ENCODE data around the gene ZNF554. TPM values are rescaled to one million over a fixed set of nuclear protein-coding genes. Genes with fewer than 3 reads are reported as not detected.

ZNF554 gene
- total and polyA plus RNA-seq, 2 experiments from 2014 or later, result 4.0 to 5.5 TPM

DNA sequence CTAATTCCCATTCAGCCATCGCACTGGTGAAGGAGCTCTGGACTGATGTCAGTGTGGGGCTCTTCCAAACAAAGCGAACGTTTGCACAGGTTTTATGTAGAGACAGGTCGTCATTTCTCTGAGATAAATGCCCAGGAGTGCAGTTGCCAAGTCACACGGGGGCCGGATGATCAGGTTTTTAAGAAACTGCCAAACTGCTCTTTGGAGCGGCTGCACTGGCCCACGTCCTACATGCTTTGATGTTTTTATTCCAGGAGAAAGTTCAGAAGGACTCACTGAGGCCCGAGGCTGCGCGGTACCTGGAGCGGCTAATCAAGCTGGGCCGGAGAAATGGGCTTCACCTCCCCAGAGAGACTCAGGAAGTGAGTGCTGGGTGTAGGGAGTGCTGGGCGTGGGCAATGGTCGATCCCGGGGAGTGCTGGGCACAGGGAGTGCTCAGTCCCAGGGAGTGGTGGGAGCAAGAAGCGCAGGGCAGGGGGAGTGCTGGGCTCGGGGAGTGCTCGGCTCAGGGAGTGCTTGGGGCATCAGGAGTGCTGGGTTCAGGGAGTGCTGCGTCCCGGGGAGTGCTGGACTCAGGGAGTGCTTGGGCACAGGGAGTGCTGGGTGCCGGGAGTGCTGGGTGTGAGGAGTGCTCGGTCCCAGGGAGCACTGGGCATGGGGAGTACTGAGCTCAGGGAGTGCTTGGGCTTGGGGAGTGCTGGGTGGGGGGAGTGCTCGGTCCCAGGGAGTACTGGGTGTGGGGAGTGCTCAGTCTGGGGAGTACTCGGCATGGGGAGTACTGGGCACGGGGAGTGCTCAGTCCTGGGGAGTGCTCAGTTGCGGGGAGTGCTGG lies 23.6 kb upstream of the ZNF554 start:
- no peaks in the 10 kb centered on the region for H3K79me2 ChIP-seq
- H3K36me3 ChIP-seq (replicated peaks; ENCODE audit: insufficient read depth, low read depth), result no peaks in the 10 kb centered on the region
- H3K27ac ChIP-seq, result no peak overlapping the region
- no peak overlapping the region for H3K4me3 ChIP-seq
- H4K20me1 ChIP-seq (ENCODE audit: insufficient read depth, poor library complexity, severe bottlenecking), result no peaks in the 10 kb centered on the region
- 95% methylated on average over 23 of the region's 27 CpGs for WGBS (ENCODE audit: low lambda C conversion rate, missing lambda C conversion rate)
- no peak overlapping the region for H2AFZ ChIP-seq
- TF ChIP-seq EZH2 (IDR thresholded peaks at IDR 0.05; ENCODE audit: borderline replicate concordance), result no peak
- TF ChIP-seq CTCF (IDR thresholded peaks at IDR 0.05; ENCODE audit: poor library complexity), result no peak
- TF ChIP-seq EZH2phosphoT487 (IDR thresholded peaks at IDR 0.05; ENCODE audit: low read depth, severe bottlenecking, unreplicated experiment), result no peak
- H3K27me3 ChIP-seq, result no peaks in the 10 kb centered on the region
- H3K4me2 ChIP-seq, result no peak overlapping the region
- no peaks in the 10 kb centered on the region for H3K9me2 ChIP-seq (replicated peaks; ENCODE audit: insufficient read depth)
- DNase-seq (ENCODE audit: low spot score), result no peak
- H3K9me3 ChIP-seq (ENCODE audit: low read depth), result no peaks in the 10 kb centered on the region
- H3K4me1 ChIP-seq (ENCODE audit: insufficient read depth), result no peaks in the 10 kb centered on the region

GRCh38 chr19:2796659-2797266 lies 22.9 kb upstream of the ZNF554 start:
- WGBS (ENCODE audit: low lambda C conversion rate, missing lambda C conversion rate), result 98% methylated on average over 19 of the region's 23 CpGs
- no peak overlapping the region for H3K27ac ChIP-seq
- H3K4me1 ChIP-seq (ENCODE audit: insufficient read depth), result no peaks in the 10 kb centered on the region
- no peaks in the 10 kb centered on the region for H3K36me3 ChIP-seq (replicated peaks; ENCODE audit: insufficient read depth, low read depth)
- no peaks in the 10 kb centered on the region for H3K27me3 ChIP-seq
- no peaks in the 10 kb centered on the region for H4K20me1 ChIP-seq (ENCODE audit: insufficient read depth, poor library complexity, severe bottlenecking)
- TF ChIP-seq EZH2 (IDR thresholded peaks at IDR 0.05; ENCODE audit: borderline replicate concordance), result no peak
- no peak for TF ChIP-seq EZH2phosphoT487 (IDR thresholded peaks at IDR 0.05; ENCODE audit: low read depth, severe bottlenecking, unreplicated experiment)
- TF ChIP-seq CTCF (IDR thresholded peaks at IDR 0.05; ENCODE audit: poor library complexity), result no peak
- no peaks in the 10 kb centered on the region for H3K79me2 ChIP-seq
- H3K9me2 ChIP-seq (replicated peaks; ENCODE audit: insufficient read depth), result no peaks in the 10 kb centered on the region
- no peak overlapping the region for H3K4me3 ChIP-seq
- no peak for DNase-seq (ENCODE audit: low spot score)
- no peaks in the 10 kb centered on the region for H3K9me3 ChIP-seq (ENCODE audit: low read depth)
- no peak overlapping the region for H3K4me2 ChIP-seq
- H2AFZ ChIP-seq, result no peak overlapping the region

DNA sequence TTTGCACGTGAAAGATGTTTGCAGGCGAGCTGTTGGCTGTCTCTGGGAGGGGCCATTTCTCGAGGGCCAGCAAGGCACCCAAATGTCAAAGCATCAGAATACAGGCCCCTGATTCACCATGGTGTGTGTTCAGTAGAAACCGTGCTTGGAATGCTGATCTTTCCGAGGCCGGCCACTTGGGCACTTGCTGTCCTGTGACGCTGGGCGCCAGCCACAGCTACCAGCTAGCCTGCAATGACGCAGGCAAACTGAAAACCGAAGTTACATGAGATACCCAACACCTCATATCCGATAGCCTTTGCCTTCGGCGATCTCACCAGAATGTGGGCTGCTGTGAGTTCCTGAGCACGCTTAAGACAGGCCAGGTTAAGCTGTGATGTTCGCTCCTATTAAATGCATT lies 22.4 kb upstream of the ZNF554 start:
- H3K4me2 ChIP-seq, result no peak overlapping the region
- no peaks in the 10 kb centered on the region for H3K4me1 ChIP-seq (ENCODE audit: insufficient read depth)
- no peak for TF ChIP-seq CTCF (IDR thresholded peaks at IDR 0.05; ENCODE audit: poor library complexity)
- TF ChIP-seq EZH2phosphoT487 (IDR thresholded peaks at IDR 0.05; ENCODE audit: low read depth, severe bottlenecking, unreplicated experiment), result no peak
- TF ChIP-seq EZH2 (IDR thresholded peaks at IDR 0.05; ENCODE audit: borderline replicate concordance), result no peak
- no peak overlapping the region for H3K27ac ChIP-seq
- H2AFZ ChIP-seq, result no peak overlapping the region
- no peaks in the 10 kb centered on the region for H3K9me3 ChIP-seq (ENCODE audit: low read depth)
- no peaks in the 10 kb centered on the region for H3K9me2 ChIP-seq (replicated peaks; ENCODE audit: insufficient read depth)
- no peaks in the 10 kb centered on the region for H3K79me2 ChIP-seq
- no peaks in the 10 kb centered on the region for H3K36me3 ChIP-seq (replicated peaks; ENCODE audit: insufficient read depth, low read depth)
- no peaks in the 10 kb centered on the region for H3K27me3 ChIP-seq
- no peaks in the 10 kb centered on the region for H4K20me1 ChIP-seq (ENCODE audit: insufficient read depth, poor library complexity, severe bottlenecking)
- 97% methylated on average over 15 of the region's 15 CpGs for WGBS (ENCODE audit: low lambda C conversion rate, missing lambda C conversion rate)
- DNase-seq (ENCODE audit: low spot score), result no peak
- H3K4me3 ChIP-seq, result no peak overlapping the region

All from hepatocyte (in vitro differentiated cells).